Breast epithelium (tissue), 3 donors: ENCODE data around the gene CBX2.

Experiments used
- POLR2AphosphoS5 ChIP-seq, 3 donors: sonication (generic); formaldehyde crosslinking; IDR thresholded peaks; one replicate each; pipeline ENCODE4 v1.6.1; 2017; ENCODE audit warnings: antibody characterized with exemption in 3 of 3
- TF ChIP-seq, protein P1 (sequence below), 3 donors: fragments of 450-650 bp; IDR thresholded peaks; one replicate each; pipeline ENCODE4 v1.5.1; 2016 to 2017; ENCODE audit warnings: antibody characterized with exemption in 3 of 3, mild to moderate bottlenecking in 3 of 3, moderate library complexity in 3 of 3

DNA sequence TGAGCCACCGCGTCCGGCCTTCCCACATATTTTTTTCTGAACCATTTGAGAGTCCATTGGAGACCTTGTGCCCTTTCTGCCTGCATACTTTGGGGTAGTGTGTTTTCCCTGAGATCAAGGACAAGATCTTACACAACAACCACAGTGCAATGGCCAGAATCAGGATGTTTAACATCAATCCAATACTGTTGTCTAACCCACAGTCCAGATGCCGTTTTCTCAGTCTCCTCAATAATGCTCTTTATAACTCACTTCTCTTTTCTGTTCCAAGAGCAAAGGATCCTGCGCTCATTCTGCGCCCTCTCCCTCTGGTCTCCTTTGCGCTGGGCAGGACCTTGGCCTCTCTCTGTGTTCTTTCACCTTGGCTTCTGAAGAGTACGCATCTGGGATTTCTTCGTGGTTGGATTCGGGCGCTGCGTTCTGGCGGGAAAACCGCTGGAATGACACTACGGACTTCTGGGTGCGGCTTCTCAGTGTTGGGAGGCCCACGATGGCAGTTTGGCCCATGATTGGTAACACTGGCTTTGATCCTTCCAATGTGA lies 44.7 kb downstream of the CBX2 start:
- TF ChIP-seq POLR2AphosphoS5 (IDR thresholded peaks at IDR 0.05), result no peak
- TF ChIP-seq, protein P1, sequence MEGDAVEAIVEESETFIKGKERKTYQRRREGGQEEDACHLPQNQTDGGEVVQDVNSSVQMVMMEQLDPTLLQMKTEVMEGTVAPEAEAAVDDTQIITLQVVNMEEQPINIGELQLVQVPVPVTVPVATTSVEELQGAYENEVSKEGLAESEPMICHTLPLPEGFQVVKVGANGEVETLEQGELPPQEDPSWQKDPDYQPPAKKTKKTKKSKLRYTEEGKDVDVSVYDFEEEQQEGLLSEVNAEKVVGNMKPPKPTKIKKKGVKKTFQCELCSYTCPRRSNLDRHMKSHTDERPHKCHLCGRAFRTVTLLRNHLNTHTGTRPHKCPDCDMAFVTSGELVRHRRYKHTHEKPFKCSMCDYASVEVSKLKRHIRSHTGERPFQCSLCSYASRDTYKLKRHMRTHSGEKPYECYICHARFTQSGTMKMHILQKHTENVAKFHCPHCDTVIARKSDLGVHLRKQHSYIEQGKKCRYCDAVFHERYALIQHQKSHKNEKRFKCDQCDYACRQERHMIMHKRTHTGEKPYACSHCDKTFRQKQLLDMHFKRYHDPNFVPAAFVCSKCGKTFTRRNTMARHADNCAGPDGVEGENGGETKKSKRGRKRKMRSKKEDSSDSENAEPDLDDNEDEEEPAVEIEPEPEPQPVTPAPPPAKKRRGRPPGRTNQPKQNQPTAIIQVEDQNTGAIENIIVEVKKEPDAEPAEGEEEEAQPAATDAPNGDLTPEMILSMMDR (IDR thresholded peaks at IDR 0.05), result no peak
